GM19351 (cell line): ENCODE results near the gene MYOF.

ENCODE experiments used
- ATAC-seq: cut with Tn5 transposase; IDR thresholded peaks from one replicate; pipeline ENCODE4 v1.9.1; 2021; ENCODE audit warnings: mild to moderate bottlenecking, moderate library complexity; ENCODE audit not compliant: unreplicated experiment

The MYOF gene

DNA sequence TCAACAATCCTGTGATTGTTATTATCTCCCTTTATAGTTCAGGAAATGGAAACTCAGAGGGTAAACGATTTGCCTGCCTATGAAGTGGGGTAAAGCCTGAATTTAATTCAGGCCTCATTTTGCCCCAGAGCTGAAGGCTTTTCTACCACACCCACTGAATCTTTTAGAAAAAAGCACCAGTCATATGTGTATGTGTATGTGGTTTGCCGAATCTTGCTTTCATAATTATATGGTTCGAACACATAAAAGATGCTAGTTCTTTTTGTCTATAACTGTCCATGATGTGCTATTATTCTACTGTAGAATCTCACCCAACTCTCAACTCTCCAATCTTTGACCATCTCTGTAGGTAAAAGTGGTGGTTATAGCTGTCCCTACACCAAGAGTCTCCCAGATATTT, 83.6 kb downstream of the MYOF start:
- no peak for ATAC-seq

DNA sequence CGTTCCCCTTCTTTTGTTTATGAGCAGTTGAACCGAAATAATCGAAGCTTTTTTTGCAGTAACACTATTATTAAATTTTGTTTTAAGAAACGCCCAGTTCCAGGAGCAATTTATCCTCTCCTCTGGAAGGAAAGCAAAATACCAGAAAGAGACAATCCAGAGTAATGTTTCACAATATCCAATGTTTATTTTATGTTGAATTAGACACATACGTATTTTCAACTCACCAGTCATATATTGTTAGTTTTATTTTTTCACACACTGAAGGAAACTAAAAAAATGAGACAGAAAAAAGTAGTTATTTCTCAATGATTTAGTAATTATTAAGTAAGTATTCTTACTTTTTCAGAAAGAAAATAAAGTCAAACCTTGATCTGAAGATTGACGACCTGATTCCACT, 85.1 kb downstream of the MYOF start:
- no peak for ATAC-seq

DNA sequence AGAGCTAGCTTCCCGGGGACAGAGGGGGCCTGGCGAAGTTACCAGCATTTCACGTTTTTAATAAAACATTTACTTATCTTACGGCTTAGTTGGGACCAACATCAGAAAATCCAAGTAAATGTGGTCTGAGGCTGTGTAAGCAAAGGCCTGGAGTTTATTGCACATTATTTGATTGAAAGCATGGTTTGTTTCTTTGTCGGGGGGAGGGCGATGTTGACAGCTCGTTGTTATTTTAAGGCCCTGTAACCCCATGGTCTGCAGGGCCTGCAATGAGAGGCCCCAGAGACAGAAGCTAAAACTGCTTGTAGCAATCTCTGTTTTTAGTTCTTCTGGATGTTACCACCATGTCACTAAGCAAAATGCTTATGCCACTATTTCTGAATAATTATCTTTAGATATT, 88.9 kb downstream of the MYOF start:
- ATAC-seq = no peak

DNA sequence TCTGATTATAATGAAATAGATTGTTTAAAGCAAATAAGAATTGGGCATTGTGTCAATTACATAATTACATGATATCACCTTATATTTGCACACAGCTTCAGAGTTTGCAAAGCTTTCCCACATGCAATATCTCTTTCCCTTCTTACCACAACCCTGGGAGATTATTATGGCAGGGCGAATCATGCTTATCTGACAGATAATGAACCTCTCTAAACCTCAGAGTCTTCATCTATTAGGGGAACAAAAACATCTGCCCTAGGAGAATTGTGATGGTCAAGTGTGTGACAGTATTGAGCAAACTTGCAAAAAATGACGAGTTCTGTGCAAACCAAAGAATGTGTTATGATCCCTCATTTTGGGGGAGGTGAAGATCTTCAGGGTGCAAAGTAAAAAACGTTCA, 90.0 kb downstream of the MYOF start:
- ATAC-seq = no peak

DNA sequence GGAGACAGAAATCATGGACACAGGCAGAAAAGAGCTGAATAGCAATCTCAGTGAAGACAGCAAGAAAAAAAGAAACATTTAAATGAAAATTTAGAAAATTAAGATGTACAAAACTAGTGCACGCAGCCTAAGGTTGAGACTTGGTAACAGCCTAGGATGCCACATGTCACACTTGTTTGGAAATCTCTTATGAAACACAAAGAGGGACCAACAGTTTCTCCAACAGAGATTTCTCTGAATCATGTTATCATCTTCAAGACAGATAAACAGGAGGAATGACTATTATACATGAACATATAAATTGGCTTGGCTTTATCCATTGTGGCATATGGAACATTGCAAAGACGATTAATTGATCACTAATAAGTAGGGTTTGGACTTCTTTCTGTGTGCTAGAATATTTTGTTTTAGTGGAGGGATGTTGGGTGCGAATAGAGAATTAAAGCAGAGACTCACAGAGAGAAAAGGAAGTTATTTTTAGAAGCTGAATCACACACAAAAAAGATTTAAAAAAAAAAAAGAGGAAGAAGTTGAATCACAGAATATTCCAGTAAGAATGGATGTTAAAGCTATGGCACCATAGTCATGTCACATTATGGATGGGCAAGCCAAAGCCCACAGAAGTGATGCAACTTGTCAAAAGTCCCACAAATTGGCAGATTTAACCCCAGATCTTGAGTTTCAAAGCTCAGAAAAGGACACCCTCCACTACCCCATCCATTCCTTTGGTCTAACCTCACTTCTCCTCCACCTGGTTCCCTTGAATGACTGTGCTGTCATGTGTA, 91.6 kb downstream of the MYOF start:
- no peak for ATAC-seq

DNA sequence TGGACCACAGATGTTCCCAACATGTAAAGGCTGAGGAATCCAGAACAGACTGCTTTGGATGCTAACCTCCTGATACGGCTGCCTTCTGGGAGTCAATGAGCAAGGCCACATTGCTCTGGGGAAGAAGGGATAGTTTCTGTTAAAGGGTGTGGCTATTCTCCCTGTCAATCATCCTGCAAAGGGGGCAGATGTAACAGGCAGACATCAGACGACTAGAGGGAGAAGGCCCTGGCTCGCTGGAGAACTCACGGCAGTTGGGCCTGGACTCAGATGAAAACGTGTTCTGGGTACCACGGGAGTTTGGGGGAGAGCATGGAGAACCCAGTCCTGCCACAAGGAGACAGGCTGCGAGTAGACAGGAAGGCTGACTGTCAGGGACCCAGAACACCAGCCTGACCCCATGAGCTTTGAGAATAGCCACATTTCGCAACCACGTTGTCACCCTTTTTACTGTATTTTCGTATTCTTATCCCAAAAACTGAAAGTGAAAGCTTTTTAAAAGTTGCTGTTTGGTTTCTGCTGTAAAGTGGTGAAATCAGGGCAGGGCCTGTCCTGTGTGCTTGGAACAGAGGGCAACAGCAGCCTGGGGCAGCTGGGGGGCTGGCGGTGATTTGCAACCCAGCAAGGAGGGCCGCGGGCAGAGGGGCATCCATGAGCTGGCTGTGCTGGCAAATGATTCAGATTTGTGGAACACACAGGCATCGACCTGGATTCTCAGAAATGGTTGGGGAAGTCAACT, 95.3 kb downstream of the MYOF start:
- no peak for ATAC-seq

DNA sequence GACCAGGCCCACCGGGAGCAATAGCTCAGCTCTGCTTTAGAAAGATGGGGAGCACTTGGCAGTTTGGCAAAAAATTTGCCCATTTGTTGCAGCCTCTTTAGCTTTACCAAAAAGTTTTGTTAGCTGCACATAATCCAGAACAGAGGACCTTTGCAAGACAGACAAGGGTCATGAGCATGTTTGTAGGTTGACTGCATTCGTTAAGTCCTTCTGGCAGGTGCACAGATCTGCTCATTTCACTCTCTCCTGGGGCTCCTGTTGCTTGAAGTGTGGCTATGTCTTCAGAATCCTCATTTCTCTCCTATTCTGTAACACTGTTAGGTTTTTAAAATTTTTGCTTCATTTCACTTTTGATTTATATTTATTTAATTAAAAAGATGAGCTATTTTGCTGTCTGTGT, 96.8 kb downstream of the MYOF start:
- no peak for ATAC-seq

DNA sequence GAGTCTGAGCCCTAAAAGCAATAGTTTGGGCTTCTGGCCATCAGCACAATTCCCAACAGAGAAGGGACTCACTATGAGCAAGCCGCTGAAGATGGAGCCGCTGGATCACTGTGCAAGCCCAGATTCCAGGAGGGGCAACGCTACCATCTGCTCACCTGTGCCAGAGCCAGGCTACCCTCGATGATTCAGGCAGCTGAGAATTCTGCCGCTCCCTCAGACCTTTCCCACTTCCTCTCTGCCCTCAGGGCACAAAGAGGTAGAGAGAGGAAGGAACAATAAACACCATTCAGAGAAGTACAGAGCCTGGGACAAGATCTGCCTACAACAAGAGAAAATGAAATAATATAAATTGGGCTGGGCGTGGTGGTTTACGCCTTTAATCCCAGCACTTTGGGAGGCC, 98.1 kb downstream of the MYOF start:
- no peak for ATAC-seq

DNA sequence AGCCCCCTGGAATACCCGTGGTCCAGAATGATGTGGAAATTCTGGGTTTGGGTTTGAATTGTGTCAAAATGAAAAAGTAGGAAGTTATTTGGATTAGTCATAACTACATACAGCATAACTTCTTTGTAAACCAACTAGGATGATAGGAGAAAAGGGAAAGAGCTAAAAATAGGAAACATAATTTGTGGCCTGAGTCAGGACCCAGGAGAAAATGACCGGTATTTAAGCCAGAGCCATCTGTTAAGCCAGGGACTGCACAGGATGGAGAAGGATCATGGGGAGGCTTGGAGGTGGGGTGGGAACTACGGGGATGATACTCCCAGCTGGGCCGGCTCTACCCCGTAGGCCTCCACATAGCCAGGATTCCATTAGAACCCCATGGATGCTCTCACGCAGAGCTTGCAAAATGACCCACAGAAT, 98.6 kb downstream of the MYOF start:
- no peak for ATAC-seq

DNA sequence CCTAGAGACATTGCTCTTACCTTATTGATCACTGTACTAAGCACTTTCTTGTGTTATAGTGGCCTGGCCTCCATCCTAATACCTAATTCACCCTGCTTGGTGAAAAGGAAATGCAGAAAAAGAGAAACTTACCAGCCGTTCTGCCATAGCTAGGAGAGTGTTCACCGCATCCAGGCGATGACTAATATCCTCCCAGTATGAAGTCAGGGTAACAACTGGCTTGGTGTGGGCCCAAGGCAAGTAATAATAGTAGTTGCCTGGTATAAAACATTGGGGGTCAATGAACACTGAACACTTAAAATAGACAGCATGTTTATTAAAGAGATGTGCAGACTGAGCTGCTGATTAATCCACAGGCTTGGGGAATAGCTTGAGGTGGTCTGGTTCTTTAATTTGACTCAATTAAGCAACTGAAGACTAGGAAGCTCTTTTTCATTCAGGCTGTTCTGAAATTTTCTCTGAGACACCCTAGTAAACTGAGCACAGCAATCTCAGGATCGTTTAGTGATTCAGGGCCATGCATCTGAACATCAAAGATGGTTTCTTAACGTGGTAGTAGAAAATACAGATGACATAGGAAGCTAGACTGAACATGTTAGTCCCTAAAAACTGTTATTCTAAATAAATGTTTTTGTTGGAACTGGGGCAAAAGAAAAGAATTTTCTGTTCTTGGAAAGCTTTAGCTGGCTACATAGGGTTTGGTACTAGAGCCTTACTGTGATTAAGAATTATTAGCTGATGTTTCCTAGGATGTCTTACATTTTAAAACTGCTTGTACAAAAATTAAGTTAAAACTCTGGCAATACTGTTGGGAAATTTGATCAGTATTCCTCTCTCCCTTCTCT, 102.2 kb downstream of the MYOF start:
- ATAC-seq = no peak

DNA sequence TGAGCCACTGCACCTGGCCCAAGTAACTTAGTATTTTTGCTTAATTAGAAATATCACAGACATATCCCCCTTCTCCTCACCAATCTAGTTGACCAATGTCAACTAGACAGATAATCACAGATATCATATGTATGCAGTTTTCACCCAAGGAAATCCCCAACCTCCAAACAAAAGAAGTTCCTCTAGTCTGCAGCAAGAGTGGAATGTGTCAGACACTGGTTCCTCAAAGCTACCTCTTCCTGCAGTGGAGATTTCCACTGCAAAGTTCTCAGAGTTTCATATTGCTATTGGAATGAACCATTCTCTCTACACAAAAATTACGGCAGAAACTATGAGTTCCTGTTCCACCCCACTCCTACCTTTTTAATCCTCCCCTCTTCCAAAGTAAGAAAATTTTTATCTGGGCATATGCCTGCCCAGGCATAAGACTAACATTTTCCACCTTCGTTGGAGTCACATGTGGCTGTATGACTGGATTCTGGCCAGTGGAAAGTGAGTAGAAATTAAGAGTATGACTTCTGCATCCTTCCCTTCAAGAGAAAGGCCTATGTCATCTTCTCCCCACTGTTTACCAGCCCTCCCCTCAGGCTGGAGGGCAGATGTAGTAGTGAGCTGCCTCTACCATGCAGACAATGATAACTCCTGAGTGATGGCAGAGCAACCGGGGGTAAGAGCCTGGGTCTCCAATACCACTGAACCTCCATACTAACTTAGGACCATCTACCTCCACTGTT, 103.0 kb downstream of the MYOF start:
- no peak for ATAC-seq

DNA sequence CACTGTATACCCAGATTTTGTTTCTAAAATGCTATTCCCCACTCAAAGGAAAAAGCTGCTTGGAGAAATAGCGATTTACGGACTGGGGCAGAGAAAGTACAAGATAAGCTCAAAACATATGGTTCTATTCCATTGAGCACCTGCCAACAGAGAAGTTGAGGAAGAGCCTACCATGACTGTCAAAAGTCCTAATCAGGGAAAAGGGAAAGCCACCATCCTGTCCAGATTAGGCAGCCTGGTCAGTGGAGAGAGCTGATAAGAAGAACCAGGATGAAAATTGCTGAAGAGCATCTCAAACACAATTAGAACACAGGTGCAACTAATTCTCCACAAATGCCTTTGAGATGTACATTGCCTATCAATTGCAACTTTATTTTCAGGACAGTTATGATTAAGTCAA, 104.1 kb downstream of the MYOF start:
- no peak for ATAC-seq

DNA sequence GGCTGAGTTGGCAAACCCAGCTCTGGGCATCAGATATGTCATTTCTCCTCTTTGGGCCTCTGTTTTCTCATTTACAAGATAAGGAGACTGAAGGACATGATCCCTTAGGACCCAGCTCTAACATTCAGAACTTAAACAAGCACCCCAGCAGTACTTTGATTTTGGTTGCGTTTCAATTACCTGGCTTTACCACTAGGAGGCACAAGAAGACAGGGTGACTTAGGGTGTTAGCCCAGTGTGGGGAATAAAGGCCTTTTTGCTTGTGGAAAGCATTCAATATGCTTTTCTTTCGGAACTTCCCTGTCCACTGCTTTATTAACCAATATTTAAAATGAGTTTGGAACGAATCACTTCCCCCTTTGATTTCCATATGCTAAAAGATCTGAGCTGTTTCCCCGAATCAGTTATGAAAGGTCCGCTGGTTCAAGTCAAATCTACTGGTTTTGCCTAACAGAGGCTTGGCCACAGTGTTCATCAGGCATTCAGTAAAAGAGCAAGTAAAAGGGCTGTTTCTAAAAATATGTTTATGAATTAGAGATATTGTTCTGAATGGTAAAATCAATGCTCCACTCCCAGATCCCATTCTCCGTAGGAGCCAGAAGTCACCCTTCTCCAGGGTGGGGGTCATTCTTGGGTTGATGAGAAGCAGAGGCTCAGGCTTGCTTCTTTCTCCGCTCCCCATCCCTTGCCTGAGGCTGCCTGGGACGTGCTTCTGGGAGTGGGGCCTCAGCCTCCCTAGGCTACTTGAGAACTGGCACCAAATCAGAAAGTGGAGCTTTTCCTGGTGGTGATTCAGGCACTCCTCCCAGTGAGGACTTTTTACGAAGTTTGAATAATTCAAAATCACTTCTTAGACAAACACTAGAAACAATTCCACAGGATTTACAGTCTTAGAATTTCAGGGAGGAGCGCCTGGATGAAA, 105.5 kb downstream of the MYOF start:
- no peak for ATAC-seq

DNA sequence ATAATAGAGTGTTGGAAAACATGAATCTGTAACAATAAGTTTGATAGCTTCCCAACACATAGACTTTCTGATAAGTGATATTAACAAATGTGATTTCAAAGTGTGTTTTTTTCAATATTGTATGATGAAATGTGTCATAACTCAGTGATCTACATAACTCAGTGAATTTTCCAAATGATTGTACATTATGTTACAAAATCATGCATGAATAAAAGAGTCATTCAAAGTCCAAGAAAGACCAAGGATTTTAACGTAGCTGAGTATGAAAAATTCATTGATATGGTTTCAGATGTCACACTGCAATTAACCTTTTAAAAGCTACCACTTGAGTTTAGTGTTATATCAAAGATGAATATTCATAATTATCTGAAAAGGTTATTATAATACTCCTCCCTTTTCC, 111.2 kb downstream of the MYOF start:
- no peak for ATAC-seq

DNA sequence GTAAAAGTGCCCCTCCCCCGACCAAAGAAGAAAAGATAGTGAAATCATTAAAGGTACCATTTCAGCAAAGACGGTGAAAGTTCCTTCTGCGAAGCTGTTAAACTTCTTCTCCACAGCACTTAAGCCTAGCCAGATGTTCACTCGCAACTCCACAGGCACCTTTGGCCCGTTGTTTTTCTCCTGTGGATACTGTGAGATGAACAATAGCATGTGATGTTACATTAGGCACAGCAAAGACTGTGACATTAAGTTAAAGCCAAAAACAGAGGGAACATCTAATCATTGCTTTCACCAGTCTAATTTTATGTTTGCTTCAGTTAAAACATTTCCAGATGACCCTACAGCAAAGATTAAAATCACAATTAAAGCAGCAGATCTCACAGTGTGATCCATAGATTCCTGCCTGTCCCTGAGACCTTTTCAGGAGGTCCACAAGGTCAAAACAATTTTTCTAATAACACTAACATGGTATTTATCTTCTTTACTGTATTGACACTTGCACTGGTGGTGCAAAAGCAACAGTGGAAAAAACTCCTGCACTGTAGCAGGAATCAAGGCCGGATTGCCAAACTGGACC, 112.5 kb downstream of the MYOF start:
- no peak for ATAC-seq

DNA sequence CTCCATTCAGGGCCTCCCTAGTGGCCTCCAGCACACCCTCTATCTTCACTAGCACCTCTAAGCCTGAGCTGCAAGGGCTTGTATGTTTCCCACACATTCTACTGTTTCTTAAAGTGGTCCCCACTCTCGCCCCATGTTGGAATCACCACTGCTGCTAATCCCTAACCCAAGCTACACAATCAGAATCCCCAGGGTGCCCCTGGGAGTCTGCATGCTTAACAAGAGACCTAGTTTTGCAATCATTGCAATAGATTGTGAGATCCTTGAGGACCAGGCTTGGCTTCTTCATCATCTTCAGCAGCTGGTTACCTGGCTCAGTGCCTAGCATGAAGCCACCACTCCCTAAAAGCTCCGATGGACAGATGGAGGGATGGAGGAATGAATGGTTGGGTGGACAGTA, 113.9 kb downstream of the MYOF start:
- ATAC-seq = no peak

DNA sequence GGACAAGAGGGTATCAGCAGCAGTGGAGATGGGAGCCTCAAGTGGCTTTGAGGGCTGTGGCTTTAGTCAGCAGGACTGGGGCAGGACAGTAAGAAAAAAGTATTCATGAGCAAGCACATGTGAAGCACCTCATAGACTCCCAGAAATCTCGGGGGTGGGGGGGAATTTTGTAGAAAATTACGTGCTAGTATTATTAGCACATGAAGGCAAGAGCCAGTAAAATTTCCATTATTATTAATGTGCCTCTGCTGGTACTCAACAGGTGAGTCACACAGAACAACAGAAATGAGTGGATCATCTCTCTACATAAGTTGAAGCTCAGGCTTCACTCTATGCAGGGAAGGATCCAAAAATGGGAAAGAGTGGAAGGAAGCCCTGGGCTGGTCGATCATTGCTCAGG, 114.5 kb downstream of the MYOF start:
- ATAC-seq = no peak

DNA sequence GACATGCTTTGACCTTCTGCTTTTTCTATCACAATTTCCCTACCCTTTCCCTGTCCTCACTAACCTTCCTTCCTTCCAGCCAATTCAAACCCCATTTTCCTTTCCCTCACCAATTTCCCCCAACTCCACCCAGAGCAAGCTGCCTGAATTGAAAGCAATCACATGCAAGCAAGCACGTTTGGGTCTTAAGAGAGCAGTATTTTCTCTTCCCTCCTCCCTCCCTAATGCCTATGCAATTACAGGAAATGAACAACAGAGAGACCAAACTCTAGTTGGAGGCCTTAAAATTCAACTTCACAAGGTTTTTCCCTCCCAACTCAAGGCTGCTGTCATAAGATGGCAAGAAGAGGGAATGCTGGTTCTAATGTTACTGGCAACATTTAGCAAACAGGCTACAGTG, 117.2 kb downstream of the MYOF start:
- no peak for ATAC-seq

DNA sequence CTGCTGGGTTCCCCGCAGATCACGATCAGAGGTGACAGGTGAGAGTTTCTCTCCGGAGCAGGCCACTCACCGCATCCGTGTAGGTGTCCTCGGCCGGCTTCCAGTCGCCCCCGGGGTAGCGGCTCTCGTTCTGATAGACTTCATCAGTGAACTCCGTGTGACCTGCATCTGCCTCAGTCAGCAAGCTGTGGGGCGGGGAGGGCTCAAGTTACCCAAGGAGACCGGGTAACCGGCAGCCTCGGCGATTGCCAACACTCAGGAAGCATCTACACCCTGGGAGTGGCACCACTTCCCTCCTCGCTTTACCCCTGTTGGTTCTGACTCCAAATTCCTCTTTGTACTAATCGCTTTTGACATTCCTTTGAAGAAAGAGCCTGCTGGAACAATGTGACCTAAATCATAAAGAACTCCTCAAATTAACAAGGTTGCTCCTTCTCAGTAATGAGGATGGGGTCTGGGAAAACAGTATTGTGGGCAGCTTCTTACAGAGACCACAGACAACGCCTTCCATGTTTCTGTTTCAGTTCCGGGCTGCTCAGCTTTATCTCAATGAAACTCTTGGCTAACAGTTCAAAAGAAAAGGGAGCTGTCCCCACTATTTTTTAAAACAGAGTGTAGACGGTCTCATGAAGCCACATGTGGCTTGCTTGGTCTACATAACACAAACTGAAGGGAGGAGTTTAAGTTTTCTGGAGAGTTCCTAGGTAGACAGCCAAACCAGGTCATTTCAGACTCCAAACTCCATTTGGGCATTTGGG, 118.1 kb downstream of the MYOF start:
- no peak for ATAC-seq
